DOHH2 (cell line): ENCODE results near the gene NAA38.

Experiments used
- H3F3A ChIP-seq: fragments of 200-600 bp; sonication (generic), shearing (Covaris generic); 2 replicates; pipeline ENCODE4 v1.6.0; 2016; ENCODE audit warnings: antibody characterized with exemption, mild to moderate bottlenecking; ENCODE audit not compliant: control insufficient read depth, insufficient read depth
- H3K27ac ChIP-seq: fragments of 200-600 bp; sonication (generic); 2 replicates; pipeline ENCODE4 v1.5.1; 2014; ENCODE audit warnings: low read depth, mild to moderate bottlenecking, low read length, moderate library complexity
- H3K27me3 ChIP-seq: fragments of 200-600 bp; sonication (generic); 2 replicates; pipeline ENCODE4 v1.6.1; 2014; ENCODE audit warnings: mild to moderate bottlenecking, low read length, mixed read lengths; ENCODE audit not compliant: control insufficient read depth
- H3K36me3 ChIP-seq: fragments of 200-600 bp; sonication (generic); 2 replicates; pipeline ENCODE4 v1.6.1; 2014; ENCODE audit warnings: mild to moderate bottlenecking, low read length, moderate library complexity, mixed read lengths; ENCODE audit not compliant: control insufficient read depth
- H3K4me1 ChIP-seq: fragments of 200-600 bp; sonication (generic); 2 replicates; pipeline ENCODE4 v1.6.1; 2014; ENCODE audit warnings: mild to moderate bottlenecking, low read length, mixed read lengths; ENCODE audit not compliant: control insufficient read depth
- H3K4me2 ChIP-seq: fragments of 200-600 bp; sonication (generic); 2 replicates; pipeline ENCODE4 v1.6.0; 2014; ENCODE audit warnings: mild to moderate bottlenecking, low read length, moderate library complexity
- H3K4me3 ChIP-seq: fragments of 200-600 bp; sonication (generic); 2 replicates; pipeline ENCODE4 v1.5.1; 2014; ENCODE audit warnings: mild to moderate bottlenecking, low read length, mixed read lengths
- H3K79me2 ChIP-seq: fragments of 200-600 bp; sonication (generic); 2 replicates; pipeline ENCODE4 v1.6.1; 2014; ENCODE audit warnings: mild to moderate bottlenecking, low read length, mixed read lengths; ENCODE audit not compliant: control insufficient read depth
- H3K9me2 ChIP-seq: fragments of 200-600 bp; sonication (generic); replicated peaks from 2 replicates; pipeline ENCODE4 v1.6.1; 2014; ENCODE audit warnings: mild to moderate bottlenecking, low read length, mixed read lengths; ENCODE audit not compliant: control insufficient read depth
- H3K9me3 ChIP-seq: fragments of 200-600 bp; sonication (generic); 2 replicates; pipeline ENCODE4 v1.6.1; 2014; ENCODE audit warnings: antibody characterized with exemption, low read length, mixed read lengths; ENCODE audit not compliant: control insufficient read depth, insufficient read depth
- H4K20me1 ChIP-seq: fragments of 200-600 bp; sonication (generic); 2 replicates; pipeline ENCODE4 v1.6.0; 2014; ENCODE audit warnings: low read depth, mild to moderate bottlenecking, antibody characterized with exemption, low read length, moderate library complexity; ENCODE audit not compliant: control insufficient read depth, insufficient read depth
- EZH2phosphoT487 ChIP-seq: fragments of 200-600 bp; sonication (generic); IDR thresholded peaks from 2 replicates; pipeline ENCODE4 v1.6.1; 2017; ENCODE audit warnings: borderline replicate concordance, mild to moderate bottlenecking, antibody characterized with exemption, low read length, moderate library complexity, mixed read lengths
- TF ChIP-seq, protein P1 (sequence below): fragments of 200-600 bp; sonication (generic); IDR thresholded peaks from one replicate; pipeline ENCODE4 v1.5.1; 2014; ENCODE audit warnings: antibody characterized with exemption, mild to moderate bottlenecking, low read depth, low read length; ENCODE audit not compliant: poor library complexity, severe bottlenecking

NAA38 gene

DNA sequence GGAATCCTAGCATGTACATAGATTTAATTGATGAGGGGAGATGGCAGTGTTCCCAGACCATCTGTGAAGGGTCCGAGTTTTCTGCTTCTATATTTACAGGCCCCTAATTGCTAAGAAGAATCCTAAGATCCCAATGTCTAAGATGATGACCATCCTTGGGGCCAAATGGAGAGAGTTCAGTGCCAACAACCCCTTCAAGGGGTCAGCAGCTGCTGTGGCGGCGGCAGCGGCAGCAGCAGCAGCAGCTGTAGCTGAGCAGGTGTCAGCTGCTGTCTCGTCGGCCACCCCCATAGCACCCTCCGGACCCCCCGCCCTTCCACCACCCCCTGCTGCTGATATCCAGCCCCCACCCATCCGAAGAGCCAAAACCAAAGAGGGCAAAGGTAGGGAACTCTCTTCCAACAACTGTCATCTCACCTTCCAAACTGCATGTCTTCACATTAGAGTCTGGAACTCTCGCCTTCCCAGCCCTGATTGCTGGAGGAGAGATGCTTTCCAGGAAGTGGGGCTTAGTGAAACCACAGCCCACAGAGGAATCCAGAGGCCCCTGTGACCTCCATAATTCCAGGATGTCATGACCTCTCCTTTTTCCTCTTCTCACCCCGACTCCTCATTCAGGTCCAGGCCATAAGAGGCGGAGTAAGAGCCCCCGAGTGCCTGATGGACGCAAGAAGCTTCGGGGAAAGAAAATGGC, 36.0 kb upstream of the NAA38 start:
- Histone ChIP-seq H3K4me3 (no peak overlapping the region), H3K36me3 (peaks cover 84% of the 10 kb centered on the region), H3K4me2 (no peak overlapping the region), H3K9me2 (no peaks in the 10 kb centered on the region), H3K9me3 (no peaks in the 10 kb centered on the region), H3K4me1 (peaks cover 4% of the 10 kb centered on the region), H3K79me2 (peaks cover 26% of the 10 kb centered on the region), H3K27ac (no peak overlapping the region), H4K20me1 (no peaks in the 10 kb centered on the region), H3K27me3 (no peaks in the 10 kb centered on the region), H3F3A (no peaks in the 10 kb centered on the region)
- no peak for TF ChIP-seq EZH2phosphoT487
- TF ChIP-seq, protein P1, sequence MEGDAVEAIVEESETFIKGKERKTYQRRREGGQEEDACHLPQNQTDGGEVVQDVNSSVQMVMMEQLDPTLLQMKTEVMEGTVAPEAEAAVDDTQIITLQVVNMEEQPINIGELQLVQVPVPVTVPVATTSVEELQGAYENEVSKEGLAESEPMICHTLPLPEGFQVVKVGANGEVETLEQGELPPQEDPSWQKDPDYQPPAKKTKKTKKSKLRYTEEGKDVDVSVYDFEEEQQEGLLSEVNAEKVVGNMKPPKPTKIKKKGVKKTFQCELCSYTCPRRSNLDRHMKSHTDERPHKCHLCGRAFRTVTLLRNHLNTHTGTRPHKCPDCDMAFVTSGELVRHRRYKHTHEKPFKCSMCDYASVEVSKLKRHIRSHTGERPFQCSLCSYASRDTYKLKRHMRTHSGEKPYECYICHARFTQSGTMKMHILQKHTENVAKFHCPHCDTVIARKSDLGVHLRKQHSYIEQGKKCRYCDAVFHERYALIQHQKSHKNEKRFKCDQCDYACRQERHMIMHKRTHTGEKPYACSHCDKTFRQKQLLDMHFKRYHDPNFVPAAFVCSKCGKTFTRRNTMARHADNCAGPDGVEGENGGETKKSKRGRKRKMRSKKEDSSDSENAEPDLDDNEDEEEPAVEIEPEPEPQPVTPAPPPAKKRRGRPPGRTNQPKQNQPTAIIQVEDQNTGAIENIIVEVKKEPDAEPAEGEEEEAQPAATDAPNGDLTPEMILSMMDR, result no peak

DNA sequence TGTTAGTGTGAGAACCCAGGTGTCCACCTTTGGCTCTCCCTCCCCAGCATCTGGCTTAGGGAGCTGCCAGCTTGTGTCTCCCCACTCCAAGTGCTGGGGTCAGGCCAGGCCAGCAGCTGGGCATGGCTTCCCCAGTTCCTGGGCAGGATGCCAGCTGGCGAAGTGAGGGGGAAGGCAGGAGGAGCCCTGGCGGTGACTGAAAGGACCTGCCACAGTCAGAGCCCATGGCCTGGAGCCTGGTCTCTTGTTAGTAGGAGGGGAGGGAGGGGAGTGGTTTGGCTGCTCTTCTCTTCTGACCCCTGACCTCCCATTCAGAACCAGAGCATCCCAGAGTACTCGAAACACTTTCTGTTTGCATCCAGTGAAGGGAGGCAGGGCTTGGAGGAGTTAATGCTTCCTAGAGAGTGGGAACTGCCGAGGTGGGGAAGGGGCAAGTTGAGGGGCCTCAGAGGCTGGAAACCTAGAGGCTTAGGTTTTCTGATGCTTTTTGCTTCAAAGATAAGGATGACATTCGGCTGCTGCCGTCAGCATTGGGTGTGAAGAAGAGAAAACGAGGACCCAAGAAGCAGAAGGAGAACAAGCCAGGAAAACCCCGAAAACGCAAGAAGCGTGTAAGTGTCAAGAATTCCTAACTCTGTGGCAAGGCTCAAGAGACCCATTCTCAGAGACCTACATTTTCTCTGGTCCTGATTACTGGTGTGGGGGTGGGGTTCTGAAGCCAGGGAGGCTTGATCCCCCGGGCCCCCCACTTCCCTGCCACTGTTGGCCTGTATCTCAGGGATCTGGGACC, 32.0 kb upstream of the NAA38 start:
- no peak overlapping the region for H3K4me3 ChIP-seq
- H3K4me1 ChIP-seq, result peaks cover 20% of the 10 kb centered on the region
- H3F3A ChIP-seq, result peaks cover 12% of the 10 kb centered on the region
- no peak overlapping the region for H3K27ac ChIP-seq
- no peaks in the 10 kb centered on the region for H3K27me3 ChIP-seq
- peaks cover 70% of the 10 kb centered on the region for H3K36me3 ChIP-seq
- no peaks in the 10 kb centered on the region for H4K20me1 ChIP-seq
- no peaks in the 10 kb centered on the region for H3K9me3 ChIP-seq
- no peak for TF ChIP-seq EZH2phosphoT487
- TF ChIP-seq, protein P1, result no peak
- no peak overlapping the region for H3K4me2 ChIP-seq
- peaks cover 57% of the 10 kb centered on the region for H3K79me2 ChIP-seq
- no peaks in the 10 kb centered on the region for H3K9me2 ChIP-seq

DNA sequence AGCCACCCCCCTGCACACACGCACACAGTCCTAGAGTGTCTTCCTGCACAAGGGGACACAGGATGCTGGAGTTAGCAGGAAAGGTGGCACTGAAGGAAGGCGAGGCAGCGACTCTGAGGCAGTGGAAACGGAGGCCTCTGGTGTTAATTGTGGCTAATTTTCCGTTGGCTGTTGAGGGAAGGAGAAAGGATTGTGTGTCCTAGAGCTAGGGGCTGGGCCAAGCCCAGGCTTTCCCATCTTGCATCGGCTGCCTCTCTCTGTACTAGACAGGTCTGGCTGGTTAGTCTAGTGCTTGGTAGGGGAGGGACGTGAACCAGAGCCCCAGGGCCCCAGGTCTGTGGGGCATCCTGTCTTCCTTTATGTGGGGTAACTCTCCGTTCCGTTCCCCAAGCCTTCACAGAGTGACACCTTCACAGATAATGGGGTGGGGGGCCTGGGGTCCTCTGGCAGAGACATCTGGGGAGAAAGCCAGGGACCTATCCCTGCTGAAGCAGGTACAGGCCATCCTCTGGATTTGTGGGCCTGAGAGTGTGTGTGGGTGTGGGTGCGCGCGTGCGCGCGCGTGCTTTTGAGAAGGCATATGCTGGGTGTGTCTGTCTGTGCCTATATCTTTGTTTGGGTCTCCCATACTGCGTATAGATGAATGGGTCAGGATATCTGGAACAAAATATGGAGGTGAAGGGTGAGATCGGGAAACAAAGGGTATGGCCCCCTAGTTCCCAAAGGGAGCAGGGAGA, 31.0 kb upstream of the NAA38 start, which contains the start of gene CHD3:
CHD3 (plus strand) TSS at position 606 of the 737 bp plus-strand sequence. CDS start 212 bp downstream, outside the sequence.
- Histone ChIP-seq H3K36me3 (peaks cover 61% of the 10 kb centered on the region), H3K79me2 (peaks cover 66% of the 10 kb centered on the region), H3K27ac (peak within 1 kb of the TSS; percentile 96), H3K4me1 (peaks cover 28% of the 10 kb centered on the region), H3K9me3 (no peaks in the 10 kb centered on the region), H4K20me1 (no peaks in the 10 kb centered on the region), H3K9me2 (no peaks in the 10 kb centered on the region), H3K27me3 (no peaks in the 10 kb centered on the region), H3K4me2 (peak within 1 kb of the TSS; percentile 99), H3F3A (peaks cover 19% of the 10 kb centered on the region), H3K4me3 (peak within 1 kb of the TSS; percentile 95)
- TF ChIP-seq, protein P1, result no peak
- TF ChIP-seq EZH2phosphoT487, result no peak
